GM23338 (cell line): Measurements from ENCODE around the gene SHLD2. TPM values are rescaled to one million over a fixed set of nuclear protein-coding genes. Genes with fewer than 3 reads are reported as not detected.

ENCODE experiments used
- CREB1 ChIP-seq: fragments of 250-450 bp; sonication (Bioruptor Pico); IDR thresholded peaks from 2 replicates; pipeline ENCODE4 v1.5.0; 2020; ENCODE audit warnings: low read depth, mild to moderate bottlenecking, moderate library complexity
- EZH2phosphoT487 ChIP-seq: fragments of 200-600 bp; sonication (generic); IDR thresholded peaks from one replicate; pipeline ENCODE4 v1.8.1; 2018; ENCODE audit warnings: antibody characterized with exemption; ENCODE audit not compliant: unreplicated experiment
- REST ChIP-seq: IDR thresholded peaks from one replicate; pipeline ENCODE4 v1.6.1; 2018; ENCODE audit warnings: antibody characterized with exemption; ENCODE audit not compliant: unreplicated experiment
- STAT1 ChIP-seq: IDR thresholded peaks from one replicate; pipeline ENCODE4 v1.6.1; 2016; ENCODE audit warnings: antibody characterized with exemption; ENCODE audit not compliant: unreplicated experiment
- ZNF114 ChIP-seq: fragments of 250-450 bp; sonication (Bioruptor Pico); IDR thresholded peaks from 2 replicates; pipeline ENCODE4 v1.5.0; 2020; ENCODE audit warnings: mild to moderate bottlenecking, moderate library complexity
- ZNF331 ChIP-seq: fragments of 250-450 bp; sonication (Bioruptor Pico); IDR thresholded peaks from 2 replicates; pipeline ENCODE4 v1.5.0; 2020; ENCODE audit warnings: low read depth, mild to moderate bottlenecking, moderate library complexity
- ZNF462 ChIP-seq: fragments of 250-450 bp; sonication (Bioruptor Pico); IDR thresholded peaks from 2 replicates; pipeline ENCODE4 v1.5.0; 2020; ENCODE audit warnings: mild to moderate bottlenecking, moderate library complexity
- polyA plus RNA-seq: library from polyadenylated mRNA; unstranded; fragments of >200 nt; fragmentation: Nextera tagmentation; extraction: Ambion mirVana; gene quantifications from 2 replicates; pipeline ENCODE4 v1.2.1, GENCODE V29; 2016
- total RNA-seq: library from RNA; depleted of rRNA; stranded (reverse); fragments of >200 nt; shearing (Covaris generic); gene quantifications from 2 replicates; pipeline ENCODE4 v1.2.3, GENCODE V29; 2014

SHLD2 gene
- total and polyA plus RNA-seq, 2 experiments from 2014 or later = 13.9 to 34.2 TPM

GRCh38 chr10:87060280-87060928 lies 34.6 kb upstream of the SHLD2 start (continued):
- no peak for TF ChIP-seq ZNF462 (CRISPR knock-in tag)
- TF ChIP-seq CREB1 (CRISPR knock-in tag) = no peak
- TF ChIP-seq ZNF331 (CRISPR knock-in tag) = no peak
- TF ChIP-seq REST = no peak
- no peak for TF ChIP-seq STAT1
- no peak for TF ChIP-seq ZNF114 (CRISPR knock-in tag)
- no peak for TF ChIP-seq EZH2phosphoT487
